H1 (cell line): Measurements from ENCODE around the gene PRSS50. TPM values are rescaled to one million over a fixed set of nuclear protein-coding genes. Genes with fewer than 3 reads are reported as not detected.

Experiments
- CBX8 ChIP-seq: fragments of 300-800, 300-1000 bp; sonication (generic); IDR thresholded peaks from 2 replicates; pipeline ENCODE4 v1.7.1; 2016; ENCODE audit warnings: low read depth, low read length, borderline replicate concordance
- CEBPB ChIP-seq: IDR thresholded peaks from 2 replicates; pipeline ENCODE4 v1.6.1; 2012; ENCODE audit warnings: low read depth, low read length
- CHD1 ChIP-seq: IDR thresholded peaks from 2 replicates; pipeline ENCODE4 v1.6.1; 2012; ENCODE audit warnings: low read depth, low read length, improper control_type of control experiment
- JUND ChIP-seq: IDR thresholded peaks from 2 replicates; pipeline ENCODE4 v1.6.1; 2011; ENCODE audit warnings: mild to moderate bottlenecking, improper control_type of control experiment, low read length
- POLR2A ChIP-seq, 2 experiments: IDR thresholded peaks; 1 replicate in 1 of 2; 2 replicates in 1 of 2; pipeline ENCODE4 v1.6.1; 2011; ENCODE audit warnings: low read depth in 2 of 2, low read length in 2 of 2, mild to moderate bottlenecking in 2 of 2; ENCODE audit errors: control extremely low read depth in 1 of 2
- POLR2AphosphoS5 ChIP-seq: IDR thresholded peaks from 2 replicates; pipeline ENCODE4 v1.6.1; 2011; ENCODE audit warnings: low read depth, low read length
- RNF2 ChIP-seq: fragments of 200-900, 300-1000 bp; sonication (generic); IDR thresholded peaks from 2 replicates; pipeline ENCODE4 v1.7.1; 2016; ENCODE audit warnings: borderline replicate concordance, low read depth, mild to moderate bottlenecking, antibody characterized with exemption, low read length; ENCODE audit not compliant: poor library complexity, severe bottlenecking; ENCODE audit errors: missing control alignments
- TBP ChIP-seq: IDR thresholded peaks from 2 replicates; pipeline ENCODE4 v1.6.1; 2011; ENCODE audit warnings: low read depth, low read length, improper control_type of control experiment
- ZNF274 ChIP-seq: IDR thresholded peaks from 2 replicates; pipeline ENCODE4 v1.7.0; 2012; ENCODE audit warnings: low read length, borderline replicate concordance; ENCODE audit errors: extremely low read depth
- polyA plus RNA-seq, 7 experiments: library from polyadenylated mRNA; depleted of rRNA in 3 of 7; stranded (reverse) in 5 of 7; unstranded in 2 of 7; fragments of >200 nt in 5 of 7; fragments of 200-250 nt in 2 of 7; gene quantifications; 1 replicate in 5 of 7; 2 replicates in 1 of 7; 4 replicates in 1 of 7; pipeline versions ENCODE4 v1.2.1 to v1.2.3, GENCODE V29; 2011 to 2013; ENCODE audit warnings: missing spikeins in 2 of 7, mixed read lengths in 2 of 7
- total RNA-seq: library from RNA; stranded (reverse); fragmentation: NEBNext Ultra II Directional; extraction: Animal tissue kit (Norgen Biotek cat#: 25700); gene quantifications from 2 replicates; pipeline ENCODE4 v1.2.1, GENCODE V29; 2021
- TF ChIP-seq, protein P1 (sequence below): fragments of 300-600 bp; sonication (generic); IDR thresholded peaks from 2 replicates; pipeline ENCODE4 v1.7.1; 2012; ENCODE audit warnings: low read length, moderate library complexity, mild to moderate bottlenecking, inconsistent platforms; ENCODE audit not compliant: insufficient replicate concordance

The PRSS50 gene
- total and polyA plus RNA-seq, 2 of the 8 experiments (the other 6 are each of a cell fraction or from before 2014, with no cell fraction given): 0.47 to 0.71 TPM

DNA sequence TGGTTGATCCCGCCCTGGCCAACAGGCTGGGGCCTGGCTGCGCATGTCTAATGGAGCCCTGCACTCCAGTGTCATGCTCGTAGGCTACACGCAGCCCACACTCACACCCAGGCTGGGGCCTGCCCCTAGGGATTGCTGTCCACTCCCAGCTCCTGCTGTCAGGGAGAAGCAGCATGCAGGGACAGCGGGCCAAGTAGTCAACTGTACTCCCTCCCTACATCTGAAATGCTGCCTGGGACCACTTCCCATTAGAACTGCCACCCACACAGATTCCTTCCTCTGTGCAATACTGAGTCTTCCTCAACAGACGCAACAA, 40.3 kb downstream of the PRSS50 start (continued):
- TF ChIP-seq, protein P1, sequence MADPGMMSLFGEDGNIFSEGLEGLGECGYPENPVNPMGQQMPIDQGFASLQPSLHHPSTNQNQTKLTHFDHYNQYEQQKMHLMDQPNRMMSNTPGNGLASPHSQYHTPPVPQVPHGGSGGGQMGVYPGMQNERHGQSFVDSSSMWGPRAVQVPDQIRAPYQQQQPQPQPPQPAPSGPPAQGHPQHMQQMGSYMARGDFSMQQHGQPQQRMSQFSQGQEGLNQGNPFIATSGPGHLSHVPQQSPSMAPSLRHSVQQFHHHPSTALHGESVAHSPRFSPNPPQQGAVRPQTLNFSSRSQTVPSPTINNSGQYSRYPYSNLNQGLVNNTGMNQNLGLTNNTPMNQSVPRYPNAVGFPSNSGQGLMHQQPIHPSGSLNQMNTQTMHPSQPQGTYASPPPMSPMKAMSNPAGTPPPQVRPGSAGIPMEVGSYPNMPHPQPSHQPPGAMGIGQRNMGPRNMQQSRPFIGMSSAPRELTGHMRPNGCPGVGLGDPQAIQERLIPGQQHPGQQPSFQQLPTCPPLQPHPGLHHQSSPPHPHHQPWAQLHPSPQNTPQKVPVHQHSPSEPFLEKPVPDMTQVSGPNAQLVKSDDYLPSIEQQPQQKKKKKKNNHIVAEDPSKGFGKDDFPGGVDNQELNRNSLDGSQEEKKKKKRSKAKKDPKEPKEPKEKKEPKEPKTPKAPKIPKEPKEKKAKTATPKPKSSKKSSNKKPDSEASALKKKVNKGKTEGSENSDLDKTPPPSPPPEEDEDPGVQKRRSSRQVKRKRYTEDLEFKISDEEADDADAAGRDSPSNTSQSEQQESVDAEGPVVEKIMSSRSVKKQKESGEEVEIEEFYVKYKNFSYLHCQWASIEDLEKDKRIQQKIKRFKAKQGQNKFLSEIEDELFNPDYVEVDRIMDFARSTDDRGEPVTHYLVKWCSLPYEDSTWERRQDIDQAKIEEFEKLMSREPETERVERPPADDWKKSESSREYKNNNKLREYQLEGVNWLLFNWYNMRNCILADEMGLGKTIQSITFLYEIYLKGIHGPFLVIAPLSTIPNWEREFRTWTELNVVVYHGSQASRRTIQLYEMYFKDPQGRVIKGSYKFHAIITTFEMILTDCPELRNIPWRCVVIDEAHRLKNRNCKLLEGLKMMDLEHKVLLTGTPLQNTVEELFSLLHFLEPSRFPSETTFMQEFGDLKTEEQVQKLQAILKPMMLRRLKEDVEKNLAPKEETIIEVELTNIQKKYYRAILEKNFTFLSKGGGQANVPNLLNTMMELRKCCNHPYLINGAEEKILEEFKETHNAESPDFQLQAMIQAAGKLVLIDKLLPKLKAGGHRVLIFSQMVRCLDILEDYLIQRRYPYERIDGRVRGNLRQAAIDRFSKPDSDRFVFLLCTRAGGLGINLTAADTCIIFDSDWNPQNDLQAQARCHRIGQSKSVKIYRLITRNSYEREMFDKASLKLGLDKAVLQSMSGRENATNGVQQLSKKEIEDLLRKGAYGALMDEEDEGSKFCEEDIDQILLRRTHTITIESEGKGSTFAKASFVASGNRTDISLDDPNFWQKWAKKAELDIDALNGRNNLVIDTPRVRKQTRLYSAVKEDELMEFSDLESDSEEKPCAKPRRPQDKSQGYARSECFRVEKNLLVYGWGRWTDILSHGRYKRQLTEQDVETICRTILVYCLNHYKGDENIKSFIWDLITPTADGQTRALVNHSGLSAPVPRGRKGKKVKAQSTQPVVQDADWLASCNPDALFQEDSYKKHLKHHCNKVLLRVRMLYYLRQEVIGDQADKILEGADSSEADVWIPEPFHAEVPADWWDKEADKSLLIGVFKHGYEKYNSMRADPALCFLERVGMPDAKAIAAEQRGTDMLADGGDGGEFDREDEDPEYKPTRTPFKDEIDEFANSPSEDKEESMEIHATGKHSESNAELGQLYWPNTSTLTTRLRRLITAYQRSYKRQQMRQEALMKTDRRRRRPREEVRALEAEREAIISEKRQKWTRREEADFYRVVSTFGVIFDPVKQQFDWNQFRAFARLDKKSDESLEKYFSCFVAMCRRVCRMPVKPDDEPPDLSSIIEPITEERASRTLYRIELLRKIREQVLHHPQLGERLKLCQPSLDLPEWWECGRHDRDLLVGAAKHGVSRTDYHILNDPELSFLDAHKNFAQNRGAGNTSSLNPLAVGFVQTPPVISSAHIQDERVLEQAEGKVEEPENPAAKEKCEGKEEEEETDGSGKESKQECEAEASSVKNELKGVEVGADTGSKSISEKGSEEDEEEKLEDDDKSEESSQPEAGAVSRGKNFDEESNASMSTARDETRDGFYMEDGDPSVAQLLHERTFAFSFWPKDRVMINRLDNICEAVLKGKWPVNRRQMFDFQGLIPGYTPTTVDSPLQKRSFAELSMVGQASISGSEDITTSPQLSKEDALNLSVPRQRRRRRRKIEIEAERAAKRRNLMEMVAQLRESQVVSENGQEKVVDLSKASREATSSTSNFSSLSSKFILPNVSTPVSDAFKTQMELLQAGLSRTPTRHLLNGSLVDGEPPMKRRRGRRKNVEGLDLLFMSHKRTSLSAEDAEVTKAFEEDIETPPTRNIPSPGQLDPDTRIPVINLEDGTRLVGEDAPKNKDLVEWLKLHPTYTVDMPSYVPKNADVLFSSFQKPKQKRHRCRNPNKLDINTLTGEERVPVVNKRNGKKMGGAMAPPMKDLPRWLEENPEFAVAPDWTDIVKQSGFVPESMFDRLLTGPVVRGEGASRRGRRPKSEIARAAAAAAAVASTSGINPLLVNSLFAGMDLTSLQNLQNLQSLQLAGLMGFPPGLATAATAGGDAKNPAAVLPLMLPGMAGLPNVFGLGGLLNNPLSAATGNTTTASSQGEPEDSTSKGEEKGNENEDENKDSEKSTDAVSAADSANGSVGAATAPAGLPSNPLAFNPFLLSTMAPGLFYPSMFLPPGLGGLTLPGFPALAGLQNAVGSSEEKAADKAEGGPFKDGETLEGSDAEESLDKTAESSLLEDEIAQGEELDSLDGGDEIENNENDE: no peak
- no peak for TF ChIP-seq CEBPB
- no peak for TF ChIP-seq TBP
- TF ChIP-seq CBX8: no peak
- no peak for TF ChIP-seq JUND
- TF ChIP-seq ZNF274: no peak
- TF ChIP-seq CHD1: no peak
- no peak for TF ChIP-seq POLR2AphosphoS5
- no peak for TF ChIP-seq RNF2
- TF ChIP-seq POLR2A (IDR thresholded peaks at IDR 0.05; ENCODE audit: control extremely low read depth in 1 of 2, low read depth in 2 of 2, low read length in 2 of 2): no peak
